HepG2 (cell line): Measurements from ENCODE around the gene SNRPD2. TPM values are rescaled to one million over a fixed set of nuclear protein-coding genes. Genes with fewer than 3 reads are reported as not detected.

ENCODE experiments used
- FLYWCH1 ChIP-seq: sonication (generic); formaldehyde crosslinking; IDR thresholded peaks from 2 replicates; pipeline ENCODE4 v1.8.1; 2023; ENCODE audit warnings: mild to moderate bottlenecking, missing genetic modification reagents
- FOXM1 ChIP-seq: sonication (generic); formaldehyde crosslinking; IDR thresholded peaks from 2 replicates; pipeline ENCODE4 v1.5.0; 2020; ENCODE audit warnings: missing genetic modification reagents
- HMGA1 ChIP-seq: sonication (generic); formaldehyde crosslinking; conservative IDR thresholded peaks from 2 replicates; pipeline ENCODE4 v1.4.0; 2020; ENCODE audit warnings: missing genetic modification reagents
- NFIB ChIP-seq: sonication (generic); formaldehyde crosslinking; IDR thresholded peaks from 2 replicates; pipeline ENCODE4 v1.9.0; 2021; ENCODE audit warnings: missing genetic modification reagents, mild to moderate bottlenecking, borderline replicate concordance
- PITX1 ChIP-seq: sonication (generic); formaldehyde crosslinking; IDR thresholded peaks from 2 replicates; pipeline ENCODE4 v1.5.1; 2020; ENCODE audit warnings: mild to moderate bottlenecking, missing genetic modification reagents
- ZFP36L2 ChIP-seq: sonication (generic); formaldehyde crosslinking; IDR thresholded peaks from 2 replicates; pipeline ENCODE4 v1.4.0; 2020; ENCODE audit warnings: missing genetic modification reagents
- ZNF292 ChIP-seq: sonication (generic); formaldehyde crosslinking; IDR thresholded peaks from 2 replicates; pipeline ENCODE4 v1.8.1; 2022; ENCODE audit warnings: mild to moderate bottlenecking, low read depth, missing genetic modification reagents, borderline replicate concordance
- ZNF451 ChIP-seq: sonication (generic); formaldehyde crosslinking; IDR thresholded peaks from 2 replicates; pipeline ENCODE4 v1.5.0; 2020; ENCODE audit warnings: mild to moderate bottlenecking, missing genetic modification reagents
- ZNF709 ChIP-seq: sonication (generic); formaldehyde crosslinking; IDR thresholded peaks from 2 replicates; pipeline ENCODE4 v1.5.0; 2020; ENCODE audit warnings: mild to moderate bottlenecking, missing genetic modification reagents
- ZNF773 ChIP-seq: sonication (generic); formaldehyde crosslinking; IDR thresholded peaks from 2 replicates; pipeline ENCODE4 v1.4.0; 2020; ENCODE audit warnings: missing genetic modification reagents, borderline replicate concordance
- ZNF850 ChIP-seq: sonication (generic); formaldehyde crosslinking; conservative IDR thresholded peaks from 2 replicates; pipeline ENCODE4 v1.9.0; 2021; ENCODE audit warnings: mild to moderate bottlenecking, missing genetic modification reagents
- ZSCAN12 ChIP-seq: sonication (generic); formaldehyde crosslinking; IDR thresholded peaks from 2 replicates; pipeline ENCODE4 v1.9.0; 2021; ENCODE audit warnings: mild to moderate bottlenecking, missing genetic modification reagents
- polyA plus RNA-seq, 8 experiments: library from polyadenylated mRNA; depleted of rRNA in 3 of 8; stranded (reverse) in 7 of 8; unstranded in 1 of 8; fragments of >200 nt; fragmentation: Illumina TruSeq in 4 of 8; extraction: Trizol in 4 of 8; gene quantifications; 2 replicates each; pipeline versions ENCODE4 v1.2.1 to v1.2.3, GENCODE V29; 2011 to 2016; ENCODE audit warnings: low read depth in 4 of 8, missing spikeins in 1 of 8, mixed read lengths in 1 of 8; ENCODE audit not compliant: insufficient read depth in 1 of 8
- total RNA-seq, 5 experiments: library from RNA; depleted of rRNA; stranded (reverse); fragments of >200 nt; fragmentation: Illumina TruSeq; extraction: Trizol; gene quantifications; 2 replicates each; pipeline ENCODE4 v1.2.3, GENCODE V29; 2016; ENCODE audit warnings: low read depth in 1 of 5
- TF ChIP-seq, protein P1 (sequence below): sonication (generic); formaldehyde crosslinking; IDR thresholded peaks from 2 replicates; pipeline ENCODE4 v1.4.0; 2020; ENCODE audit warnings: missing genetic modification reagents, mild to moderate bottlenecking, borderline replicate concordance
- TF ChIP-seq, protein P2 (sequence below), 2 experiments: fragments of 450-650 bp in 1 of 2; sonication (generic) in 1 of 2; formaldehyde crosslinking; IDR thresholded peaks; 2 replicates each; pipeline versions ENCODE4 v1.5.0 to v1.8.0; 2020 to 2022; ENCODE audit warnings: mild to moderate bottlenecking in 1 of 2, missing genetic modification reagents in 1 of 2
- TF ChIP-seq, protein P3 (sequence below): sonication (generic); formaldehyde crosslinking; IDR thresholded peaks from 2 replicates; pipeline ENCODE4 v1.4.0; 2020; ENCODE audit warnings: mild to moderate bottlenecking, missing genetic modification reagents

The SNRPD2 gene
- total and polyA plus RNA-seq, 2 of the 13 experiments (the other 11 are each of a cell fraction or from before 2014, with no cell fraction given): 299 to 485 TPM

DNA sequence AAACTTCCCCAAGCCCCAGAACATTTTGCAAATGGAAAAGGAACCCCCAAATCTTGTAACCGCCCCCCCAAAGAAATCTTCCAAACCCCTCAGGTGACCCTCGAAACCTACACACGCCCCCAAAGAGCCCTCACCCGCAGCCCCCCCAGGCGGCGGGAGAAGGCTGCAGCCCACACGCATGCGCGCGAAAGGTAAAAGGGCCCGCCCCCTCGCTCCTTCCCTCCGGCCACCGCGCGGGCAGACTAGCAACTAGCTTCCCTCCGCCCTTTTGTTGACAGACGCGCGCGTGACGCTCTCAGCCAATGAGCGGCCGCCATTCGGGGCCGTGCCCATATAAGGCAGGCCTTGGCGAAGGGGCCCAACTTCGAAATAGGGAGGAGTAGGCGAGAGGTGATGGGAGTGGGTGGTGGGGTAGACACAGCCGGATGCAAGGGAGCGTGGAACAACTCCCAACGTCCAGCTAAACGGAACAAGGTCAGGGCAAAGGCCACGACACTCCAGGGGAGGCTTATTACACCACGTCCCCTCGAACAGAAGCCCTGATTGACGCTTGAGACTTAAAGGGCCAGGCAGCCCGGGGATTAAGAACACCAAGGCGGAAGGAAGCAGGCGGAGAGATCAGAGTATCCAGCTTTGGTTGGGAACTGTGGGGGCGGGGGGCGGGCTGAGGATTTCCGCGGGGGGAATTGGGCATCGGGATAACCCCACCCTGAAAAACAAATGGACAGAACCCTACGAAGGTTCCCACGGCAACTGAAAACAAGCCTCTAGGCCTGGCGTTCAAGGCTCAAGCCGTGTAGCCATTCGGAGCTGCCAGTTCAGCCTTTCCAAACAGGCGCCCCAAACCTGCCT, 25.6 kb upstream of the SNRPD2 start (continued):
- no peak for TF ChIP-seq HMGA1 (CRISPR knock-in tag)
- TF ChIP-seq NFIB (CRISPR knock-in tag): no peak
- TF ChIP-seq, protein P1, sequence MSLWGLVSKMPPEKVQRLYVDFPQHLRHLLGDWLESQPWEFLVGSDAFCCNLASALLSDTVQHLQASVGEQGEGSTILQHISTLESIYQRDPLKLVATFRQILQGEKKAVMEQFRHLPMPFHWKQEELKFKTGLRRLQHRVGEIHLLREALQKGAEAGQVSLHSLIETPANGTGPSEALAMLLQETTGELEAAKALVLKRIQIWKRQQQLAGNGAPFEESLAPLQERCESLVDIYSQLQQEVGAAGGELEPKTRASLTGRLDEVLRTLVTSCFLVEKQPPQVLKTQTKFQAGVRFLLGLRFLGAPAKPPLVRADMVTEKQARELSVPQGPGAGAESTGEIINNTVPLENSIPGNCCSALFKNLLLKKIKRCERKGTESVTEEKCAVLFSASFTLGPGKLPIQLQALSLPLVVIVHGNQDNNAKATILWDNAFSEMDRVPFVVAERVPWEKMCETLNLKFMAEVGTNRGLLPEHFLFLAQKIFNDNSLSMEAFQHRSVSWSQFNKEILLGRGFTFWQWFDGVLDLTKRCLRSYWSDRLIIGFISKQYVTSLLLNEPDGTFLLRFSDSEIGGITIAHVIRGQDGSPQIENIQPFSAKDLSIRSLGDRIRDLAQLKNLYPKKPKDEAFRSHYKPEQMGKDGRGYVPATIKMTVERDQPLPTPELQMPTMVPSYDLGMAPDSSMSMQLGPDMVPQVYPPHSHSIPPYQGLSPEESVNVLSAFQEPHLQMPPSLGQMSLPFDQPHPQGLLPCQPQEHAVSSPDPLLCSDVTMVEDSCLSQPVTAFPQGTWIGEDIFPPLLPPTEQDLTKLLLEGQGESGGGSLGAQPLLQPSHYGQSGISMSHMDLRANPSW (CRISPR knock-in tag): no peak; the same call in 1 of the 2 replicates
- TF ChIP-seq, protein P2, sequence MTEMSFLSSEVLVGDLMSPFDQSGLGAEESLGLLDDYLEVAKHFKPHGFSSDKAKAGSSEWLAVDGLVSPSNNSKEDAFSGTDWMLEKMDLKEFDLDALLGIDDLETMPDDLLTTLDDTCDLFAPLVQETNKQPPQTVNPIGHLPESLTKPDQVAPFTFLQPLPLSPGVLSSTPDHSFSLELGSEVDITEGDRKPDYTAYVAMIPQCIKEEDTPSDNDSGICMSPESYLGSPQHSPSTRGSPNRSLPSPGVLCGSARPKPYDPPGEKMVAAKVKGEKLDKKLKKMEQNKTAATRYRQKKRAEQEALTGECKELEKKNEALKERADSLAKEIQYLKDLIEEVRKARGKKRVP (CRISPR knock-in tag; IDR thresholded peaks at IDR 0.05): no peak
- TF ChIP-seq ZNF773 (CRISPR knock-in tag): no peak
- peak; percentile 90 for TF ChIP-seq PITX1 (CRISPR knock-in tag)
- TF ChIP-seq, protein P3, sequence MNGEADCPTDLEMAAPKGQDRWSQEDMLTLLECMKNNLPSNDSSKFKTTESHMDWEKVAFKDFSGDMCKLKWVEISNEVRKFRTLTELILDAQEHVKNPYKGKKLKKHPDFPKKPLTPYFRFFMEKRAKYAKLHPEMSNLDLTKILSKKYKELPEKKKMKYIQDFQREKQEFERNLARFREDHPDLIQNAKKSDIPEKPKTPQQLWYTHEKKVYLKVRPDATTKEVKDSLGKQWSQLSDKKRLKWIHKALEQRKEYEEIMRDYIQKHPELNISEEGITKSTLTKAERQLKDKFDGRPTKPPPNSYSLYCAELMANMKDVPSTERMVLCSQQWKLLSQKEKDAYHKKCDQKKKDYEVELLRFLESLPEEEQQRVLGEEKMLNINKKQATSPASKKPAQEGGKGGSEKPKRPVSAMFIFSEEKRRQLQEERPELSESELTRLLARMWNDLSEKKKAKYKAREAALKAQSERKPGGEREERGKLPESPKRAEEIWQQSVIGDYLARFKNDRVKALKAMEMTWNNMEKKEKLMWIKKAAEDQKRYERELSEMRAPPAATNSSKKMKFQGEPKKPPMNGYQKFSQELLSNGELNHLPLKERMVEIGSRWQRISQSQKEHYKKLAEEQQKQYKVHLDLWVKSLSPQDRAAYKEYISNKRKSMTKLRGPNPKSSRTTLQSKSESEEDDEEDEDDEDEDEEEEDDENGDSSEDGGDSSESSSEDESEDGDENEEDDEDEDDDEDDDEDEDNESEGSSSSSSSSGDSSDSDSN (CRISPR knock-in tag): no peak
- TF ChIP-seq ZNF850 (CRISPR knock-in tag): no peak
- no peak for TF ChIP-seq ZFP36L2
- TF ChIP-seq ZSCAN12 (CRISPR knock-in tag): no peak
- TF ChIP-seq ZNF451 (CRISPR knock-in tag): no peak
- peak; percentile 15; the same call in 1 of the 2 replicates for TF ChIP-seq ZNF709 (CRISPR knock-in tag)
- TF ChIP-seq ZNF292 (CRISPR knock-in tag): no peak; the same call in 1 of the 2 replicates
- no peak for TF ChIP-seq FOXM1 (CRISPR knock-in tag)
- no peak for TF ChIP-seq FLYWCH1
